ENCODE measurements around the gene SERPINB2.
A peak's percentile ranks its signal among the peaks of the same experiment; 100 is the strongest.

Gene SERPINB2

GRCh38 chr18:63887424-63887823 lies at the start of gene SERPINB2:
SERPINB2 (plus strand) TSS chr18:63887705; CDS start chr18:63891445, 3,740 bp downstream.
- no peak for DNase-seq (ENCODE audit: low read depth, low spot score)

GRCh38 chr18:63843008-63843407 lies 44.5 kb upstream of the SERPINB2 start:
- no peak for DNase-seq (ENCODE audit: low read depth, low spot score)

GRCh38 chr18:63844254-63844653 lies 43.3 kb upstream of the SERPINB2 start:
- no peak for DNase-seq (ENCODE audit: low read depth, low spot score)

- peak; percentile 32 for DNase-seq (ENCODE audit: low read depth, low spot score)
Observed at GRCh38 chr18:63848159-63848558, 39.3 kb upstream of the SERPINB2 start.

GRCh38 chr18:63850020-63850419 lies 37.5 kb upstream of the SERPINB2 start:
- no peak for DNase-seq (ENCODE audit: low read depth, low spot score)

- DNase-seq (ENCODE audit: low read depth, low spot score): no peak
Observed at GRCh38 chr18:63850636-63851035, 36.9 kb upstream of the SERPINB2 start.

GRCh38 chr18:63858456-63858855 lies 29.0 kb upstream of the SERPINB2 start:
- no peak for DNase-seq (ENCODE audit: low read depth, low spot score)

- DNase-seq (ENCODE audit: low read depth, low spot score): no peak
Observed at GRCh38 chr18:63859781-63860475, 27.6 kb upstream of the SERPINB2 start.

GRCh38 chr18:63860531-63860930 lies 27.0 kb upstream of the SERPINB2 start:
- DNase-seq (ENCODE audit: low read depth, low spot score): no peak

- no peak for DNase-seq (ENCODE audit: low read depth, low spot score)
Observed at GRCh38 chr18:63867368-63868125, 20.0 kb upstream of the SERPINB2 start.

GRCh38 chr18:63868546-63868945 lies 19.0 kb upstream of the SERPINB2 start:
- no peak for DNase-seq (ENCODE audit: low read depth, low spot score)

- DNase-seq (ENCODE audit: low read depth, low spot score): no peak
Observed at GRCh38 chr18:63869374-63869773, 18.1 kb upstream of the SERPINB2 start.

GRCh38 chr18:63869851-63870250 lies 17.7 kb upstream of the SERPINB2 start:
- no peak for DNase-seq (ENCODE audit: low read depth, low spot score)

GRCh38 chr18:63871836-63872235 lies 15.7 kb upstream of the SERPINB2 start:
- DNase-seq (ENCODE audit: low read depth, low spot score): no peak

GRCh38 chr18:63872586-63872985 lies 14.9 kb upstream of the SERPINB2 start:
- no peak for DNase-seq (ENCODE audit: low read depth, low spot score)

GRCh38 chr18:63878343-63878742 lies 9.2 kb upstream of the SERPINB2 start:
- no peak for DNase-seq (ENCODE audit: low read depth, low spot score)

GRCh38 chr18:63878925-63879324 lies 8.6 kb upstream of the SERPINB2 start:
- DNase-seq (ENCODE audit: low read depth, low spot score): no peak

- DNase-seq (ENCODE audit: low read depth, low spot score): no peak
Observed at GRCh38 chr18:63879709-63880108, 7.8 kb upstream of the SERPINB2 start.

GRCh38 chr18:63881851-63882250 lies 5.7 kb upstream of the SERPINB2 start:
- DNase-seq (ENCODE audit: low read depth, low spot score): no peak

- DNase-seq (ENCODE audit: low read depth, low spot score): peak; percentile 6
Observed at GRCh38 chr18:63882333-63883141, 5.0 kb upstream of the SERPINB2 start.

- no peak for DNase-seq (ENCODE audit: low read depth, low spot score)
Observed at GRCh38 chr18:63883617-63884016, 3.9 kb upstream of the SERPINB2 start.

GRCh38 chr18:63888470-63889190 lies 1.1 kb downstream of the SERPINB2 start:
- DNase-seq (ENCODE audit: low read depth, low spot score): no peak

All from smooth muscle cell of the brain vasculature (primary cell).